Measurements from ENCODE around the gene FUT7. TPM values are rescaled to one million over a fixed set of nuclear protein-coding genes. Genes with fewer than 3 reads are reported as not detected.

FUT7 gene
- total RNA-seq, 2 donors from 2014 or later, result not detected

- no peaks in the 10 kb centered on the region for H3K27me3 ChIP-seq
- H3K36me3 ChIP-seq, result no peaks in the 10 kb centered on the region
- peak overlapping the region in 1 of 2 donors; percentile 24 for H3K9ac ChIP-seq (ENCODE audit: low read depth in 2 of 2, low read length in 2 of 2)
- H3K9me3 ChIP-seq, result no peaks in the 10 kb centered on the region
- H3K4me3 ChIP-seq, result no peak overlapping the region
- peaks cover 35% of the 10 kb centered on the region for H3K4me1 ChIP-seq
- TF ChIP-seq CTCF (IDR thresholded peaks at IDR 0.05), result no peak
- H3K27ac ChIP-seq, result no peak overlapping the region
- peak; percentile 31 for DNase-seq
- intact Hi-C loops (cut with DNase I), result no loop called here
Observed at GRCh38 chr9:137030538-137031527, 1.1 kb downstream of the FUT7 start.

- H3K36me3 ChIP-seq, result no peaks in the 10 kb centered on the region
- no peak overlapping the region for H3K27ac ChIP-seq
- no peak for TF ChIP-seq CTCF (IDR thresholded peaks at IDR 0.05)
- H3K9me3 ChIP-seq, result no peaks in the 10 kb centered on the region
- H3K4me3 ChIP-seq, result no peak overlapping the region
- no peak overlapping the region for H3K9ac ChIP-seq (ENCODE audit: low read depth in 2 of 2, low read length in 2 of 2)
- no peaks in the 10 kb centered on the region for H3K27me3 ChIP-seq
- peaks cover 32% of the 10 kb centered on the region for H3K4me1 ChIP-seq
- intact Hi-C loops (cut with DNase I), result no loop called here
- no peak for DNase-seq
Observed at GRCh38 chr9:137030006-137030405, 1.9 kb downstream of the FUT7 start.

GRCh38 chr9:137029058-137029936, 2.6 kb downstream of the FUT7 start:
- intact Hi-C loops (cut with DNase I), result loop anchor here (2.0 kb wide), 1 partner anchor 84 kb away; the partner anchor contains the start of genes C8G and FBXW5
- Histone ChIP-seq H3K9ac (ENCODE audit: low read depth in 2 of 2, low read length in 2 of 2) (peak overlapping the region in 1 of 2 donors; percentile 52), H3K9me3 (no peaks in the 10 kb centered on the region), H3K27ac (peak overlapping the region; percentile 46), H3K4me1 (peaks cover 25% of the 10 kb centered on the region), H3K4me3 (peak overlapping the region; percentile 52), H3K36me3 (no peaks in the 10 kb centered on the region), H3K27me3 (no peaks in the 10 kb centered on the region)
- TF ChIP-seq CTCF (IDR thresholded peaks at IDR 0.05), result peak; percentile 91
- peak; percentile 87 for DNase-seq

GRCh38 chr9:137028263-137029057, 3.4 kb downstream of the FUT7 start:
- intact Hi-C loops (cut with DNase I), result loop anchor here (2.0 kb wide), 1 partner anchor 84 kb away; the partner anchor contains the start of genes C8G and FBXW5
- no peaks in the 10 kb centered on the region for H3K9me3 ChIP-seq
- H3K4me3 ChIP-seq, result peak overlapping the region; percentile 52
- peak overlapping the region; percentile 71 to 78 for H3K9ac ChIP-seq (ENCODE audit: low read depth in 2 of 2, low read length in 2 of 2)
- H3K27ac ChIP-seq, result peak overlapping the region; percentile 46
- TF ChIP-seq CTCF (IDR thresholded peaks at IDR 0.05), result peak; percentile 25
- peaks cover 24% of the 10 kb centered on the region for H3K4me1 ChIP-seq
- H3K36me3 ChIP-seq, result no peaks in the 10 kb centered on the region
- DNase-seq, result peak; percentile 83
- H3K27me3 ChIP-seq, result no peaks in the 10 kb centered on the region
